Islet precursor cell (in vitro differentiated cells): ENCODE data around the gene VASP.
"Not testable (repeated sequence)": the region's sequence is repeated elsewhere in the genome, so short reads cannot be mapped to it uniquely, and the experiment has no call there.

ENCODE experiments used
- DNase-seq: peaks from one replicate; pipeline ENCODE4 v3.0.0-alpha.2; 2018

Gene VASP

DNA sequence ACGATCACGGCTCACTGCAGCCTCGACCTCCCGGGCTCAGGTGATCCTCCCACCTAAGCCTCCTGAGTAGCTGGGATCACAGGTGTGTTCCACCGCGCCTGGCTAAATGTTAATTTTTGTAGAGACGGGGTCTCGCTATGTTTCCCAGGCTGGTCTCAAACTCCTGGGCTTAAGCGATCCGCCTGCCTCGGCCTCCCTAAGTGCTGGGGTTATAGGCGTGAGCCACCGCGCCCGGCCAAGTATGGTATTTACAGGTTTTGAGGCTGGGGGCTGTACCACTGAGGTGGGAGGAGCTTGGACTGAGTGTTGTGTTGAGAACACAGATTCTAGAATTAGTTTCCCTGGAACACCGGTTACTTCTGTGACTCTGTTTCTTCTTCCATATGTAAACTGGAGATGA is 9.5 kb upstream of the VASP start:
- DNase-seq, result no peak

DNA sequence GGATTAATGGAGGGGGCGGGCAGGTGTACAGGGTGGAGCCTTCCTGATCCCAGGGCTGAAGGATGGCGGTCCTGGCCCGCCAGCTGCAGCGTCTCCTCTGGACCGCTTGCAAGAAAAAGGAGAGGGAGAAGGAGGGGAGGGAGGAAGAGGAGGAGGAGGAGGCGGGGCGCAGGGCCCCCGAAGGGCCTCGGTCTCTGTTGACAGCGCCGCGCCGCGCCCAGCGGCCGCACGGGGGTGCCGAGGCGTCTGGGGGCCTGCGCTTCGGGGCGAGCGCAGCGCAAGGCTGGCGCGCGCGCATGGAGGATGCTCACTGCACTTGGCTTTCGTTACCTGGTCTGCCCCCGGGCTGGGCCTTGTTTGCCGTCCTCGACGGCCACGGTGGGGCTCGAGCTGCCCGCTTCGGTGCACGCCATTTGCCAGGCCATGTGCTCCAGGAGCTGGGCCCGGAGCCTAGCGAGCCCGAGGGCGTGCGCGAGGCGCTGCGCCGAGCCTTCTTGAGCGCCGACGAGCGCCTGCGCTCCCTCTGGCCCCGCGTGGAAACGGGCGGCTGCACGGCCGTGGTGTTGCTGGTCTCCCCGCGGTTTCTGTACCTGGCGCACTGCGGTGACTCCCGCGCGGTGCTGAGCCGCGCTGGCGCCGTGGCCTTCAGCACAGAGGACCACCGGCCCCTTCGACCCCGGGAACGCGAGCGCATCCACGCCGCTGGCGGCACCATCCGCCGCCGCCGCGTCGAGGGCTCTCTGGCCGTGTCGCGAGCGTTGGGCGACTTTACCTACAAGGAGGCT is 8.7 kb upstream of the VASP start, which contains the start of gene PPM1N:
TSS of gene PPM1N (plus strand) at position 33 of the 785 bp plus-strand sequence. CDS start at position 63, 30 bp downstream.
- peak; percentile 65 for DNase-seq

DNA sequence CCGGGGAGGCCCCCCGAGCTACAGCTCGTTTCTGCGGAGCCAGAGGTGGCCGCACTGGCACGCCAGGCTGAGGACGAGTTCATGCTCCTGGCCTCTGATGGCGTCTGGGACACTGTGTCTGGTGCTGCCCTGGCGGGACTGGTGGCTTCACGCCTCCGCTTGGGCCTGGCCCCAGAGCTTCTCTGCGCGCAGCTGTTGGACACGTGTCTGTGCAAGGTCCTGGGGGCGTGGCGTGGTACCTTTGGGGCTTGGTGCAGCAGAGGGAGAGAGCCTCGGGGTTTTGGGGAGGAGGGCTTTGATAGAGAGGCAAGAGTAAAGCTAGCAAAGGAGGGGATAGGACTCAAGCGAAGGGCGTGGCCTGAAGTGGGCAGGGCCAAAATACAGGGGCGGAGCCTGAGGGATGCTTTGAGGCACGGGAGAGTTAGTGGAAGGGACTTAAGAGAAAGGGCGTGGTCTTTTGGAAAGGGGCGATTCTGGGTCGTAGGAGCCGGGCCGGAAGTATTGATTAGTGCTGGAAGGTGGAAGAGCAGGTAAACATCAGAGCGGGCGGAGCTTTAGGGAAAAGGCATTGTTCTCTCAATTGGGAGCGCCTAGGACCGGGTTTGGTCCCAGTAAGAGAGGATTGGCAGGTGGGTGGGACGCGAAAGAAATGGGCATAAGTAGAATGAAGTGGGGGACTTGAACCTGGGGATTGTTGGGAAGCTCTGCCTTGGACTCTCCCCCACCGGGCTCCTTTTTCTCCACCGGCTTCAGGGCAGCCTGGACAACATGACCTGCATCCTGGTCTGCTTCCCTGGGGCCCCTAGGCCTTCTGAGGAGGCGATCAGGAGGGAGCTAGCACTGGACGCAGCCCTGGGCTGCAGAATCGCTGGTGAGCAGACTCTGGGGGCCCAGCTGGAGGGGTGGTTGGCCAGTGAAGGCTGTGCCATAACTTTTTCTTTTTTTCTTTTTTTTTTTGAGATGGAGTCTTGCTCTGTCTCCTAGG is 7.8 kb upstream of the VASP start:
- peak; percentile 88 for DNase-seq

DNA sequence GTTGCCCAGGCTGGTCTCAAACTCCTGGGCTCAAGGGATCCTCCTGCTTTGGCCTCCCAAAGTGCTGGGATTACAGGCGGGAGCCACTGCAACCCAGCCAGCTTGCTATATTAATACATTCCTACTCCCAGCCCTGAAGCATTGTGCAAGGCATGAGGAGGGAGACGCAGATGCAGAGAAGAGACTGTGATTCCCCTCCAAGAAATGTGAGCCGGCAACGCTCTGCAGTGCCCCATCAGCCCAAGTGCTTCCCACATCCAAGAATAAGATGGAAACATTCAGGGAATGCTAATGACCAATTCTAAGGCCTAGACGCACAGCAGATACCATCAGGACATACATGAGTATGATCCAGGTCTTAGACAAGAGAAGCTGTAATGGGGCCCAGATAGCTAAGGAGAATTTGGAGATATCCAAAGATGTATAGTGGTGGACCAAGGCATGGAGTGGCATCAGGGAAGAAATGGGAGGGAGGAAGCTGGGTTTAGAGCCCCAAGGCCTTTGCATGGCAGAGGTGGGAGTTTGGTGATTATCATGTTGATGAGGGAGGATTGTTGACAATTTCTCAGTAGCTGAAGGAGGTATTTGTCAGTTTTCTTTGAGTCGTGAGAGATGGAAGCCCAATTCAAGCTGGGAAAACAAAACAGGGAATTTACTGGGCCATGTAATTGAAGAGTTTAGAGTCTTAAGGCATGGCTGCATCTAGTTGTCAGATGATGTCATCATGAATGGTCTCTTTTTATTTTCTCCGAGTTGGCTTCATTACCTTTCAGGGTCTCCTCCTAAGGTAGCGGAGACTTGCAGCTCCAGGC is 6.2 kb upstream of the VASP start:
- peak; percentile 69 for DNase-seq

DNA sequence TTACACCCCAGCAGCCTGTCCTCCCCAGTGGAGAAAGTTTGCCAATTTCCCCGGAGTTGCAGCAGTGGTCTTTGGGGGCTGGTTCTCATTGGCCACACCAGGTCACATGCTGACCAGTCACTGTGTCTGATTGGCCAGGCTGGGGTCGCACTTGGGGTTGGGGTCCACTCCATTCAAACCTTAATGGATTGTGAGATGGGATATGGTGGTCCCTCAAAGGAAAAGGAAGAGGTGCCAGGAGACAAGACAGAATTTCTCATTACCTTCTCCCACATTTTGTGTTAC is 5.6 kb upstream of the VASP start:
- DNase-seq, result no peak

DNA sequence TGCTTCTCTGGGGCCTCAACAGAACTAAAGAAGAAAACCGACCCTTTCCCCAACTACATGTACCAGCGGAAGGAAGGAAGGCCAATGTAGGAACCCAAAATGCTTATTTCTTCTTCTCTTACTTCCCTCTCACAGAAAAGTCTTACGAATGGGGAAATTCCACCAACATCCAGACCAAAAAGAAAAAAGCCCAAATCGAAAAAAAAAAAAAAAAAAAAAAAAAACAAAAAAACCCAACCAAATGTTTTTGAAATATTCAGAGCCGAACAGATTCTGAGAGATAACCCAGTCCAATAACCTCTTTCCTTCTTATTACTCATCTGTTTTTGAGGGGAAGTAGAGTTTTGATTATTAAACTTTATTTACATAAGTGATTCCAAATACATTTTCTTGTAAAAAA is 5.2 kb upstream of the VASP start:
- DNase-seq, result no peak

DNA sequence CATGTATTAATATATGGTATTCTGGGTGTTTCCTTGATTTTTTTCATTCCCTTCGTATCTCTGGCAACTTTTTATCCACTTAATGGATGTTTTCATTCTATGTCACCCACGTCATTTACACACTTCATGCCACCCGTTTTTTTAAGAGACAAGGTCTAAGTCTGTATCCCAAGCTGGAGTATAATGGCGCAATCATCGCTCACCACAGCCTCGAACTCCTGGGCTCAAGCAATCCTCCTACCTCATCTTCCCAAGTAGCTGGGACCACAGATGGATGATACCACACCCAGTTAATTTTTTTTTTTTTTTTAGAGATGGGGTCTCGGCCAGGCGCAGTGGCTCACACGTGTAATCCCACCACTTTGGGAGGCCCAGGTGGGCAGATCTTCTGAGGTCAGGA is 3.4 kb upstream of the VASP start:
- DNase-seq, result no peak

DNA sequence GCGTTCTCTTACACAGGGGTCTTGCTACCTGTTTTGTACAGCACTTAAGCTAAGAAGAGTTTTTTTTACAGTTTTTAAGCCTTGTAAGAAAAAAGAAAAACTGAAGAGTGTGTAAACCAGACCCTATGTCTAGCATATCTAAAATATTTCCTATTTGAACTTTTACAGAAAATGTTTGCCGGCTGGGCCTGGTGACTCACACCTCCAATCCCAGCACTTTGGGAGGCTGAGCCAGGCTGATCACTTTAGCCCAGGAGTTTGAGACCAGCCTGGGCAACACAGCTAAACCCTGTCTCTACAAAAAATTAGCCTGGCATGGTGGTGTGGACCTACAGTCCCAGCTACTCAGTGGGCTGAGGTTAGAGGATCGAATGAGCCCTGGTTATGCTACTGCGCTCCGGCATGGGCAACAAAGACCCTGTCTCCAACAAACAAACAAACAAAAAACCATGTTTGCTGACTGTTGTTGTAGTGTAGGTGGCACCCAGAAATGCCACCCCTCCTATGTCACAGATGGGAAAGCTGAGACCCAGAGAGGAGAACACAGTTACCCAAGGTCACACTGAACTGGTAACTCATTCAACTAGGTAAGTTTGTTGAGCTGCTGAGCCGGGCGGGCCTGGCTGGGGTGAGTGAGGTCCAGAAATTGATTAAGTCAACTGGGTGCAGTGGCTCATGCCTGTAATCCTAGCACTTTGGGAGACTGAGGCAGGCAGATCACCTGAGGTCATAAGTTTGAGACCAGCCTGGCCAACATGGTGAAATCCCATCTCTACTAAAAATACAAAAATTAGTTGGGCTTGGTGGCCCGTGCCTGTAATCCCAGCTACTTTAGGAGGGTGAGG is 1.9 kb upstream of the VASP start:
- no peak for DNase-seq

DNA sequence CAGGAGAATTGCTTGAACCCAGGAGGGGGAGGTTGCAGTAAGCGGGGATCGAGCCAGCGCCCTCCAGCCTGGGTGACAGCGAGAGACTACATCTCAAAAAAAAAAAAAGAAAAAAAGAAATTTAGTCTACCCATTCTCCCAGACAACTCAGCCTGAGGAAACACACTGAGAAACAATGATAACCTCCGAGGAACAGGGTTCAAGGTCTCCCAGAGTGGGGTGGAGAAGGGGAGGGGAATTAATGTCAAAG is 1.4 kb upstream of the VASP start:
- no peak for DNase-seq

DNA sequence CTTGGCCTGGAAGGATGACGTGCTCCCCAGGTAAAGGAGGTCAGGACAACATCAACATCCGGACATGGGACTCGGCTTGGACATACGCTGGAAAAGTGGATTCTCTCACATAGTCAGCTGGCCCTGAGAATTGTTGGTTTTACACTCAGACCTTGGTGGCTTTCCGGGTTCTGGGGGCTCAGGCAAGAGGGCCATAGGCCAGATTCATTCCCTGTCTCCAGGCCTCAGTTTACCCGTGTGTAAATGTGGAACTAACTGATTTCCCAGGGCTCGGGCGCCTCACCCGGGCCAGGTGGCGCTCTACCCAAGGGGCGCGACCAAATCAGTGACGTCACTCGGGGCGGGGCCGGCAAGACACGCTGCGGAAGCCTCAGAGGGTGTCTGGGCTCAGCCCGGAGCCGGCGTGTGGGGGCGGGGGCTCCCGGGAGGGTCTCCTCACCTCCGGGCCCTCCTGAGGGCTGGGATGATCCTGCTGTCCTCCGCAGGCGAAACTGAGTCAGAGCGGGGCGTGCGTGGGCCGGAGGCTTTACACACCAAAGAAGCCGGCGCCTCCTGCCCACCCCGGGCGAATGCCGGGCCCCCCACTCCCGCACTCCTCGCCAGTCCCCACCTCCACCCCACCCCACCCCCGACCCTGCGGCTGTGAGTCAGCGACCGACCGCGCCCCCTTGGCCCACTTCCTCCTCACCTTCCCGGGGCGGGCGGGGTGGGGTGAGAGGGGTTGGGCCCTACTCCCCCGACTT is 862 bp upstream of the VASP start:
- DNase-seq, result peak; percentile 97

DNA sequence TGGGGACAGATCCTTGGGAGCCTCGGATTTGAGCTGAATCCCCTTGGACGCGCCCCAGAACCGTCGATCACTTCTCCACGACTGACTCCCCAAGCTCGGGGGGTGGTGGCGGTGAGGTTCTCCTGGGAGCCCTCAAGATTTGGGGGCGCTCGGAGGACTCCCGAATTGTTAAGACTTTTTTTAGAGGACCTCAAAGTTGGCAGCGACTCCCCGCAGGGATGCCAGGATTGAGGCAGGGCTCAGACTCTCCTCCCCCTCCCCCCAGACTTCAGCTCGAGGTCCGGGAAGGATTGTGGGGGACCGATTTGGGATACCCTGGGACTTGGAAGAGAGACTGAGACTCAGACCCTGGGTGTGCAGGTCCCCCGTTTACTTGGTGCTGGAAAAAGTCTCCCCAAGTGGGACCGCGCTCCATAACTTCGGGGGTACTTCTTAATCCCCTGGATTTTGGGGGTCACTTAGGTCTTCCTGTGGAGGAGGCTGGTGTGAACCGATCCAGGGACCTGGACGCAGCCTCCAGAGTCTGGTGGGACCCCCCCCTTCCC is 665 bp downstream of the VASP start:
- DNase-seq, result no peak

DNA sequence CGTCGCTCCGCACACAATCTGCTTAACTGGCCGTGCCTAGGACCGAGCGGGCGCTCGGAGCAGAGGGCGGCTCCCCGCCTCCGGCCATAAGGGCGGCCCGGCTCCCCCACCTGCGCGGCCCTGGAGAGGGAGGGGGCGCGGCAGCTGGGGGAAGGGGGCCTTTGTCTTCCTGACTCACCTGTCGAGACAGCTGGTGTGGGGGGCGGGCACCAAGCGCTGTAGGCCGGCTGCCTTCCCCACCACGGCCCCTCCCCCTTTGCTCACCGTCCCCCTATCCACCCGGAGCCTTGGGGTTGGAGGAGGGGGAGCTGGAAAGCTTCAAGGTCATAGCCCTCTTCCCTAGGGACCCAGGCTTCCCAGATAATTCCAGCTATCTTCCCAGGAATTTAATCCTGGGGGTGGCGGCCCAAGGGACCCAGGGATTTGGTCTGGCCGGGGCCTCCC is 1.2 kb downstream of the VASP start:
- DNase-seq, result peak; percentile 90

DNA sequence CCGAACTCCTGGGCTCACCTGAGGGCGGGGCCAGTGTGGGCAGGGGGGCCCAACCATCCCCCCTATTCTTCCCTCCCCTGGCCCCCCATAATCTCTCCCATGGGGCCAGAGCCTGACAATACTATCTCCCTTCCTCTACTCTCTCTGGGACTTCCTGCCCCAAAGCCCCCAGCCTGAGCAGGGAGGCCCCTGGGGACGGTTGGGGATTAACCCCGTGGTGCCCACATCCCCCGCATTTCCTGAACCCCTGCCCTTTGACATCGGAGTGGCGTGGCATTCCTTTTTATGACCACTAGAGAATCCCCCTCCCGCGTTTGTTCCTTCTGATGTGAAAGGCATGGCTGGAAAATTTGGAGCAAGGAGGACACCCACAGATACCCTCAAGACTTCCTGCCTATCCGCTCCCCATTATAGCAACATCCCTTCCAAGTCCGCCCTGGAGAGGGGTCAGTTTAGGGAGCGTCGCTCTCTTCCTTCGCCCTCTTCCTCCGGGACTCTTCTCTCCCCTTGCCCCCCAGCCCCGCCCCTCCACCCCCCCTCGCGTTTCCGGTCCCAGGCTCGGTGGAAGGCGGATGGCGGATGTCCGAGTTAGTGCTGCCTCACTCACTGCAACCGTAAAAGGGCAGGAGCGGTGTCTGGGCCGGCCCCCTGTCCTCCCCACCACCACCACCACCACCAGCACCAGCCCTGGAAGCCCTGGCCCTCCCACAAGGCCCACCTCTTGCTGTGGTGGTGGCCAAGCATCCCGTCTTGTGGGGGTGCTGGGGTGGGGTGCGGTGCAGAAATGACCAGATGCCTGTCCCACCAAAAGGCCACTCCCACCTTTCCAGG is 1.8 kb downstream of the VASP start:
- DNase-seq, result peak; percentile 94

DNA sequence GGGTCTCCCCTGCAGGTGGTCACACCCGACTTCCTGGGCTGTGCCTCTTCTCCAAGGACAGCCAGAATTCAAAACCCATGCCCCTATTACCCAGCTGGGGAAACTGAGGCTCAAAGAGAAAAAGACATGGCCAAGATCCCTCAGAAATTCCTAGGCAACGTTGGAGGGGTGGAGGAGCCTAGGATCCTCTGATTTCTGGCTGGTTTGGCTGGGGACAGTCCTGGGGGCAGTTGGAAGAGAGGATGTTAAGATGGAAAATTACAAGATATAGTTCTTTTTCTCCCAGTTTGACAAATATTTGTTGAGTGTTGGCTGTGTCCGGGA is 2.4 kb downstream of the VASP start:
- DNase-seq, result no peak

DNA sequence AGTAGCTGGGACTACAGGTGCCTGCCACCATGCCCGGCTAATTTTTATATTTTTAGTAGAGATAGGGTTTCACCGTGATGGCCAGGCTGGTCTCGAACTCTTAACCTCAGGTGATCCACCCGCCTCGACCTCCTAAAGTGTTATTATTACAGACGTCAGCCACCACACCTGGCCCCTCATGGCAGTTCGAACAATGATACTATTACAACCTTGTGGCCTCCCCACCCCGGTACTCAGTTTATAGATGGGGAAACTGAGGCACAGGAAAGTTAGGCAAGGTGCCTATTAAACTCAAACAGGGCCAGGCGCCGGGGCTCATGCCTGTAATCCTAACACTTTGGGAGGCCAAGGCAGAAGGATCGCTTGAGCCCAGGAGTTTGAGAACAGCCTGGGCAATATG is 3.1 kb downstream of the VASP start:
- DNase-seq, result not testable (repeated sequence)

DNA sequence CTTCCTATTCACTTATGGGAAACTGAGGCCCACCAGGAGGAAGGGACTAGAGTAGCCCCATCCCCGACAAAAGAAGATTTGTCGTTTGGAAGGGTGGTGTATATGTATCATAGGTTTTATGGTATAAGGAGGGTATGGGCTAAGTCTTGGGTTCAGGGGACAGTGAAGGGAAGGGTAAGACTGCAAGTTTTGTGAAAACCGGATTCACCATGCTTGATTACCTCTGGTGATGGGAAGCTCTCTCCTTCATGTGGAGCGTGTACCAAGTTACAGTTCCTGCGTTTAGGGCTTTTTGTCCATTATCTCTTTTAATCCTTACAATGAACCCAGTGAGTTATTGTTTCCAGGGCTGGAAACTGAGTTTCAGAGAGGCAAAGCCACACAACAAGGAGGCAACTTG is 3.8 kb downstream of the VASP start:
- DNase-seq, result no peak

DNA sequence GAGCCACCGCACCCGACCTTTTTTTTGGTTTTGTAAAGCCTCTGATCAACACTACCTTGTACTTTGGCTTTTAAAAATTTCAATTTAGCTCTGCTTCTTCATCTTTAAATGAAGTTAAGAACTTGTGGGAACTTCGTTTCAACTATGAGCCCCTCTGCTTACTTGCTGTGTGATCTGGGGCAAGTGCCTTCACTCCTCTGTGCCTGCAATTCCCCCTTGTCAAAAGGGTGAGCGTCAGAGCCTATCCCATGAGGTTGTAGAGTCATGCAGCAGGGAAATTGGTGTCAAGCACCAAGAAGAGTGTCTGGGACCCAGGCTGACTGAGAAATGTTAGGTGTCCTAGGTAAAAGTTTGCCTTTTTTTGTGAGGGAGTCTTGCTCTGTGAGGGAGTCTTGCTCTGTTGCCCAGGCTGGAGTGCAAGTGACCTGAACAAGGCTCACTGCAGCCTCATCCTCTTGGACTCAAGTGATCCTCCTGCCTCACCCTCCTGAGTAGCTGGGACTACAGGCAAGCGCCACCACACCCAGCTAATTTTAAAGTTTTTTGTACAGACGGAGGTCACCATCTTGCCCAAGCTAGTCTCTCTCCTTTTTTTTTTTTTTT is 5.7 kb downstream of the VASP start:
- DNase-seq, result no peak

DNA sequence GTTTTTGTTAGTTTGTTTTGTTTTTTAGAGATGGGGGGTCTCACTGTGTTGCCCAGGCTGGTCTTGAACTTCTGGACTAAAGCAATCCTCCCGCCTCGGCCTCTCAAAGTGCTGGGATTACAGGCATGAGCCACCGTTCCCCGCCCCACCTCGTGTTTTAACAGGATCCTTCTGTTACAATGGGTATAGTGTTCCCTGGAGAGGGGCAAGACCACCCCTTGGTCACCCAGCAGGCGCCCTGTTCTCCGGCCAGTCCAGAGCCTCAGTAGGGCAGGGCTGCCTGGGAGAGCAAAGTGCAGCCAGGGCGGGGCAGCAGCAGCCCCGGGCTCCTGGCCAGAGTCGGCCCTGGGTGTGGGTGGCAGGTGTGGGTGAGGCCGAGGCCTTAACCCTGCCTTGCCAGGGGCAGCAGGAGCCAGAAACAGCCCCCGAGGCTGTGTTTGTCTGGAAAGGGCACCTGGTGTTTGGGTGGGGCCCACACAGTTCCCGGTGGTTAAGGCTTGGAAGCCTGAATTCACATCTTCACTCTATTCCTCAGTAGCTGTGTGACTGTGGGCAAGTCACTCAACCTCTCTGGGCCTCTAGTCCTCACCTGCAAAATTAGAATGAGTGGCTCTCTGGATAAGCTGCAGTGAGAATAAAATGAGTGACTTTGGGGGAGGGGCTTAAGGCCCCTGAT is 7.2 kb downstream of the VASP start:
- no peak for DNase-seq

DNA sequence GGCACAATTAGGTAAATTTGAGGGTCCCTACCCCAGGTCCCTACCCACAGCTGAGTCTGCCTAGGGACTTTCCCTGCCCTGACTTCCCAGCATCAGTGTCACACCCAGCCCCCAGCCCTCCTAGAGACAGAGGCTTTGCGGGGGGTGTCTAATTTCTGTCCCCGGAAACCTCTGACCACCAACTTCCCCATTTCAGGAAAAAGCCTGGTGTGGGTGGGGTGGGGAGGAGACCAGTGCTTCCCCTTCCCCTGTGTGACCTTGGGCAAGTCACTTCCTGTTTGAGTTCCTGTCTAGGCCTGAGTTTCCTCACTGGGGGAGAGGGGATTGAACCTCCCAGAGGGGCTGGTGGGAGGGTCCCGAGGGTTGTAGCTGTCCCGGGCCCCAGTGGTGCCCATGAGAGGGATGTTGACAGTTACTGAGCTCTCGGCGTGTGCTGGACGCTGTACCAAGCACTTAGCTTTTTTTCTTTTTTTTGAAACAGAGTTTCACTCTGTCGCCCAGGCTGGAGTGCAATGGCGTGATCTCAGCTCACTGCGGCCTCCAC is 7.9 kb downstream of the VASP start:
- no peak for DNase-seq
